AG09319 (cell line): ENCODE data around the gene DEAF1.

Source experiments
- DNase-seq: peaks from one replicate; pipeline ENCODE4 v3.0.0-alpha.2; 2010; ENCODE audit warnings: low read depth; ENCODE audit errors: extremely low read depth
- TF ChIP-seq, protein P1 (sequence below): IDR thresholded peaks from 2 replicates; pipeline ENCODE4 v1.5.1; 2011; ENCODE audit warnings: low read depth, mild to moderate bottlenecking, inconsistent platforms, low read length, moderate library complexity

The DEAF1 gene

GRCh38 chr11:621838-622237 is 73.2 kb downstream of the DEAF1 start:
- TF ChIP-seq, protein P1, sequence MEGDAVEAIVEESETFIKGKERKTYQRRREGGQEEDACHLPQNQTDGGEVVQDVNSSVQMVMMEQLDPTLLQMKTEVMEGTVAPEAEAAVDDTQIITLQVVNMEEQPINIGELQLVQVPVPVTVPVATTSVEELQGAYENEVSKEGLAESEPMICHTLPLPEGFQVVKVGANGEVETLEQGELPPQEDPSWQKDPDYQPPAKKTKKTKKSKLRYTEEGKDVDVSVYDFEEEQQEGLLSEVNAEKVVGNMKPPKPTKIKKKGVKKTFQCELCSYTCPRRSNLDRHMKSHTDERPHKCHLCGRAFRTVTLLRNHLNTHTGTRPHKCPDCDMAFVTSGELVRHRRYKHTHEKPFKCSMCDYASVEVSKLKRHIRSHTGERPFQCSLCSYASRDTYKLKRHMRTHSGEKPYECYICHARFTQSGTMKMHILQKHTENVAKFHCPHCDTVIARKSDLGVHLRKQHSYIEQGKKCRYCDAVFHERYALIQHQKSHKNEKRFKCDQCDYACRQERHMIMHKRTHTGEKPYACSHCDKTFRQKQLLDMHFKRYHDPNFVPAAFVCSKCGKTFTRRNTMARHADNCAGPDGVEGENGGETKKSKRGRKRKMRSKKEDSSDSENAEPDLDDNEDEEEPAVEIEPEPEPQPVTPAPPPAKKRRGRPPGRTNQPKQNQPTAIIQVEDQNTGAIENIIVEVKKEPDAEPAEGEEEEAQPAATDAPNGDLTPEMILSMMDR, result no peak
- no peak for DNase-seq

GRCh38 chr11:620935-621814 is 73.8 kb downstream of the DEAF1 start:
- DNase-seq, result no peak
- TF ChIP-seq, protein P1, result no peak

DNA sequence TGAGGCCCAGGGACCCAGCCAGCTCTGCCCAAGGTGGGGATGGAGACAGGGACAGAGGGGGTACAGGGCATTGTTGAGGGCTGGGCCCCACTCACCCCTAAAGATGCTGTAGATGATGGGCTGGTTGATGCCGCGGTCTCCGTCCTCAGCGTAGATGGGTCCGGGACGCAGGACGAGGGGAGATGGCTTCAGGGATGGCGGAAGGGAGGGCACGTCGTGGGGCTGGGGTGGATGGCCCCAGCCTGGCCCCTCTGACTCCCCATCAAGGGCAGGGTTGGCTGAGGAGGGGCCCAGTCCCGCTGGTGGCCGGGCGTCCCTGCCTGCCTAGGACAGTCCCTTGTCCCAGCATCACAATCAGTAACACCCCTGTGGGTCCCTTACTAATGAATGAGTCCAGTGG is 74.8 kb downstream of the DEAF1 start:
- no peak for DNase-seq
- TF ChIP-seq, protein P1, result no peak

GRCh38 chr11:619628-620050 is 75.4 kb downstream of the DEAF1 start:
- TF ChIP-seq, protein P1, result no peak
- DNase-seq, result no peak

GRCh38 chr11:618856-619627 is 76.0 kb downstream of the DEAF1 start:
- no peak for DNase-seq
- TF ChIP-seq, protein P1, result no peak

DNA sequence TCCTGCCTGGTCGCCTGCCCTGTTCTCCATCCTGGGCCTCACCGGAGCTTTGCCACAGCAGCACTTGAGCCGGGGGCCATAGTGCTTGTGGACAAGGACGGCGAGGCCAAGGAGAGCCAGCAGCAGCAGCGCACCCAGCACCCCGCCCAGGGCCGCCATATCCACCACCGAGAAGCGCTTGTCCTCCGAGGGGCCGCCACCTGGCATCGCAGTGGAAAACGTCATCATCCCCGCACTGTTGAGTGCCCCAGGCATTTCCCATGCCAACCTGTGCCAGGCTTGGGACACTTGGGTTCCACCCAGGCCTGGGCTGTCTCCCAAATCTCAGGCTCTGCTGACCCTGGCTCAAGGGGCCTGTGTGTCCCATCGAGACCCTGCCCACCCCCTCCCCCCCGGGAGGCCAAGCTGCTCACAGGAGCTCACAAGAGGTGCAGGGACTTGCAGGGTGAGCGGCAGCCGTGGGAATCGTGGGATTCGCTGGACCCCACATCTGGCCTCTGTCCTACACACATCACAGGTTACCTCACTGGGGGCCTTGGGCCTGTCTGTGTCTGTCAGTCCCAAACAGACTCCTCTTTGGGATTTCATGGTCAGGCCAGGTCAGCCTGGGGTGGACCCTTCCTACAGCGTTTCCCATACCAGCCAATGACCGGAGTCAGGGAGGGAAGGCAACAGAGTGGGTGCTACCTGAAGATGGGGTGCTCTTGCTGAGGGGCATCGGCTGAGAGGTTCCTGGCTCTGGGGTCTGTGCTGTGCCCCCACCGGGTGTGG is 76.9 kb downstream of the DEAF1 start:
- TF ChIP-seq, protein P1, result no peak
- no peak for DNase-seq
